GM12892 (cell line): ENCODE data around the gene FBXL15.
A peak's percentile ranks its signal among the peaks of the same experiment; 100 is the strongest.

Experiments used
- DNase-seq: peaks from one replicate; pipeline ENCODE4 v3.0.0; 2011; ENCODE audit not compliant: insufficient read length
- FAIRE-seq: peaks from 2 replicates; lab custom pipeline; 2011; peaks lifted over from hg19 to GRCh38; lab: Jason Lieb, UNC
- POLR2A ChIP-seq: IDR thresholded peaks from 2 replicates; pipeline ENCODE4 v1.6.1; 2011; ENCODE audit warnings: low read depth, low read length, control low read depth
- POLR2AphosphoS5 ChIP-seq: IDR thresholded peaks from 2 replicates; pipeline ENCODE4 v1.6.1; 2011; ENCODE audit warnings: low read depth, low read length, control low read depth
- TAF1 ChIP-seq: IDR thresholded peaks from 2 replicates; pipeline ENCODE4 v1.6.1; 2011; ENCODE audit warnings: low read depth, mild to moderate bottlenecking, control low read depth, low read length, borderline replicate concordance

Gene FBXL15

DNA sequence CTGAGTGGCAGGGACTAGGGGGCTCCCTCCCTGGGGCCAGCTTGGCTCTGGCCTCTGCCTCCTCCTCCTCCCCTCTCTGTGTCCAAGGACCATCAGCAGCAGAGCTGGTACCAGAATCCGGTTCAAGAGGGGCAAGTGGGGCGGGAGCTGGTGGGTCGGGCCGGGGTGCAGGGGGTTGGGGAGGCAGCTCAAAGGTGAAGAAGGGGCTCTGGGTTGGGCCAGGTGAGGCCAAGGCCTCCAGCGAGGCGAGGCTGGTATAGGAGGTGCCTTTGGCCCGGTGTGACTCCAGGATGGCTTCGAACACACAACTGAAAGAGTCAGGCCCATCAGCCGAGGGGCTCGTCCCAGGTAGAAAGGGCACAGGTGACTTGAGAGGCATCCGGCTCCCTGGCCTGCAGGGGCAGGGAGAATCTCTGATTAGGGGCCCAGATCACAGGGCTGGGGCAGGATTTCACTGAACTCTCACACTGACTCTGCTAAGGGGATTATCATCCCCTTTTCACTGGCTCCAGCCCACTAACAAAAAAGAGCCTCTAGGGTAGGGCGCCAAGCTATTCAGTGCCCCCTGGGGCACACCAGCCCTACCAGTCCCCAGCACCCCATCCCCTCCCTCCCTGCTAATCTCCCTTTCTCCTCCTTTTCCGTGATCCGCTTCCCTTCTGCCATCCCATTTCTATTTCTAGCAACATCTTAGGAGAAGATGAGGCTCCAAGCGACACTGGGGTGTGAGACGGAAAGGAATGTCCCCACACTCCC is 6.7 kb upstream of the FBXL15 start:
- TF ChIP-seq POLR2A (no peak), TAF1 (no peak), POLR2AphosphoS5 (no peak)
- no peak for FAIRE-seq
- no peak for DNase-seq

DNA sequence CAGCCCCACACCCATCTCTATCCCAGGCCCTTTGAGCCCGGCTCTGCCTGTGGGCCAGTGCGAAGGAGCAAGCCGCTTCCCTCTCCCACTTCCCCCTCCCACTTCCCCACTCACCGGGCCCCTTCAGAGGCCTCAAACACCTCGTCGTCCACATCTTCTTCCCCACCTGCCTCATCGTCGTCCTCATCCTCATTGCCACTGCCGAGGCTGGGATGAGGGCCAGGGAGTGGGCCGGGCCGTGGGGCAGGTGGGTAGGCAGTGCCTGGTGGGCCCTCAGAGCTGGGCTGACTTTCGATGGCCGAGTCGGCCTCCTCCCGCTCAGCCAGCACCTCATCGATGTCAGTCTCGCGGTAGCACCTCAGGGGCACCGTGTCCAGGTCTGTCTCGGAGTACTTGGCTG is 5.9 kb upstream of the FBXL15 start:
- DNase-seq (no peak), FAIRE-seq (no peak)
- no peak for TF ChIP-seq POLR2AphosphoS5

DNA sequence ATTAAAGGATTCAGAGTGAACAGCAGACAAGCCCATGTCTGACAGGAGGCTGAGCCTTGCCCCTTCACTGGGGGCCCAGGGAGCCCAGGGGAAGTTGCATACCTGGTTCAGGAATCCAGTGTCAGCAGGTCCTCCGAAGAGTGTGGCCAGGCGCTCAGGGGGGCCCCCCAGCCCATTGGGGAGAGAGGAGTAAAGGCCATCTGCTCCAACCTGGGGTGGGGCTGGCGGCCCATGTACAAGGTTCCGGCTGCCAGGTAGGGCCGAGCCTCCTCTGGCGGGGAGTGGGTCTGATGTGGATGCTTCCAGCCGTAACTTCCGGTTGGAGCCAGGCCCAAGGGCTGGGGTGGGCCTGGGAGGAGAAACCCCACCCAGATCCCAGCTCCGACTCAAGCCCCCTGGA is 4.4 kb upstream of the FBXL15 start:
- DNase-seq: no peak
- no peak for TF ChIP-seq TAF1
- FAIRE-seq: no peak

DNA sequence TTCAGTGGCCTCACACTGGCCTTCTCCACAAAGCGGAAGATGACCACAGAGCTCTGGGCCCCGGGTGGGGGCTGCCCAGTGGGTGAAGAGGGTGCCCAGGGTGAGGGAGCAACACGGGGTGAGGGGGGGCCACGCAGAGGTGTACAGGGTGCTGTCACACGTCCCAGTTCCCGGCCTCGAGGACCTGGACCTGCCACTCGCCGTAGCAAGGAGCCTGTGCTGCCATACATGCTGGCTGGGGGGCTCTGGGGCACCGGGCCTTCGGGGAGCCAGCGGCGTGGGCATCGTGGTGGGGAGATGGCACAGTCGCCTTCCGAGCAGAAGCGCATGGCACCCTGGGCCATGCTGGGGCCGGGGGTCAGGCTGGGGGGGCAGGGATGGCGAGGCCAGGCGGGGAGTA is 3.9 kb upstream of the FBXL15 start:
- no peak for FAIRE-seq
- DNase-seq: no peak
- no peak for TF ChIP-seq POLR2A
- TF ChIP-seq TAF1: no peak

DNA sequence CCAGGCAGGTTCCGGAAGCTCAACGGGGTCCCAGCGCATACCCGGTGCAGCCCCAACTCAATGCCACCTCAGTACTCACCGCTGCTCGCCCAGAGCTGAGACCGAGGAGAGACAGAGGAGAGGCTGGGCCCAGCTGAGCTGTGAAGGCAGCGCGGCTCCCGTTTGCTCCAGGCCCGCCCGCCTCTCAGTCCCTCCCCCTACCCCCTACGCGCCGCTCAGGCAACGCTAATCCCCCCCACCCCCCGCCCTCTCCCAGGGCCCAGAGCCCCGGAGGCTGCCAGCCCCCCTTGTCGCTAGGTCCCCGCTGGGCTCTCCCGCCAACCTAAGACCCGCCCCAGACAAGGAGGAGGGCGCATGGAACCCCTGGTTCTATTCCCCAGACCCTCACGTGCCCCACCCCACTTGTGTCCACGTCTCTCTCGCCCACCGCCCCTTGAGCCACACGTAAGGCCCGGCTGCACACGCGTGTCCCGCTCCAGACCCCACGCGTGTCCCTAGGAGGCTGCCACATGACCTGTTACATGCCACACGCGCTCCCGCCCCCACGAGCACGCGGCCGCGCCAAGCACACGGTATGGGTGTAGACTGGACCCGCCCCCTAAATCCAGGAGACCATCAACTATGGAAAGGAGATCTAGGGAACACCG is 1.9 kb upstream of the FBXL15 start, which contains the start of gene PSD:
PSD (minus strand) TSS at position 164 of the 647 bp plus-strand sequence. CDS start 1,747 bp downstream, outside the sequence.
- no peak for FAIRE-seq
- TF ChIP-seq POLR2AphosphoS5 (no peak), TAF1 (no peak), POLR2A (no peak)
- DNase-seq: no peak

DNA sequence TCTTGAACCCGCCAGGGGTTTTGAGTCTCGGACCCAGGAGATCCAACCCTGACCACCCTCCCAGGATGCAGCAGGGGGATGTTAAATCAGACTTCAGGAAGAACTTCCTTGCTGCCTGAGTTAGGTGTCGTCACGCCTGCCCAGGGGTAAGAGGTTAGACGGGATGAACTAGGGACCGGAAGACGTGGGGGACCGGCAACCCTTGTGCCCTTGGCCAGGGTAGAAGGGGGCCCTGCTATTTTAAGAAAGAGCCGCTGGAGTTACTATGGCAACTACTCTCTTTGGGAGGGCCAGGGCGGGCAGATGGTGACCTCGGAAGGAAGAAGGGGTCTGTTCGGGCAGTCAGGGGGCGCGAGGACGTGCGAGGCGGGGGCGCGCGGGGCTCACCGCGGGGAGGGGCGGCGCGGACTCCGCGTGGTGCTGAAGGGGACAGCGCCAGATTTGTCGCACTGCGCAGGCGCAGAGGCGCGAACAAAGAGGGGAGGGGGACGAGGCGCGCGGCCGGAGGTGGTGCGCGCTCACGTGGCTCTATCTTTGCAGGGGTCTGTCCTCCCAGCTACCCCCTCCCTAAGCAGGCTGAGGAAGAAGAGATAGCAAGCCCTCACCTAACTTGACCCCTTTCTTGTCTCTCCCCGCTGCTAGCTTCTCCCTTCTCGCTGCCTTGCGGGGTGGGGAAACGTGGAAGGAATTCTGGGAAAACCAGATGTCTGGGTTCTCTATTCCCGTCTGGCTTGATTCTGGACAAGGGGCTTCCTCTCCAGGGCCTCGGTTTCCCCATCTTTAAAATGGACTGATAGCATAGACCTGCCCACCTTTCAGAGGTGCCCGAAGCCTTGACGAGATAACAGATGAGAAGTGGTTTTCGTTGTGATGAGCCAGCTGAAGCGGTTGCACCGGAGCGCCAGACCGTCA is 1.1 kb upstream of the FBXL15 start:
- FAIRE-seq (peak; percentile 93), DNase-seq (peak; percentile 72)
- no peak for TF ChIP-seq POLR2AphosphoS5
- no peak for TF ChIP-seq TAF1
- TF ChIP-seq POLR2A: no peak

DNA sequence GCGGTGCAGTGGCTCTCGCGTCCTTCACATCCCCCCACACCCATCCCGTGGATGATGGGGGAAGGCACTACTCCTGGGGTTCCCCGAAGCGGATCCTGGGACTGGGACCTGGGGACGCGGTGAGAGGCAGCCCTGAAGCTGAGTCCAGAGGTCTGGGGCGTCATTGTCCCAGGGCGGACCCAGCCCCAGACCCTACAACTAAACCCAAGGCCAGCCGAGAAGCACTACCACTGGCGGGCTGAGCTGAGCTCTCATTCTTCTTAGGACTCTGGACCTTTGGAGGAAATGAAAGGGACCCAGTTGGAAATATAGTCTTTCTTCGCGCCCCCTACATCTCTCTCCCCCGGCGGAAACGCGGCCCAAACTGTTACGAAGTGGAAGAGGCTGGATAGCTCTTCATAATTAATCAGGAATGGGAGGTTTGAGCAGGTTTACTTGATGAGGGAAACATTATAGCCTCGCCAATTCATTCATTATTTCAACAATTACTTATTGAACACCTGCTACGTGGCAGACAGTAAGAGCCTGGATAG is 389 bp upstream of the FBXL15 start:
- TF ChIP-seq TAF1 (no peak), POLR2A (no peak), POLR2AphosphoS5 (no peak)
- DNase-seq: no peak
- peak; percentile 21 for FAIRE-seq

DNA sequence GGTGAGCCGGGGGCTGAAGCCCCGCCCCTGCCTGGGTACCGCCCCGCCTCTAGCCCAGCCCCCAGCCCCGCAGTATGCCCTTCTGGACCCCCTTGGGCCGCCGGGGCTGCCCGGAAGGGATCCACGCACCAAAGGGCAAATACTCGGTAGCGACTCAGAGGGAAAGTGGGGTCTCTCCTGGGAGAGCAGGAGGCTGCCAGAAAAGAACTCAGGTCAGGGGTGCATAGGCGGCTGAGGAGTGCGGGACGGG is 796 bp downstream of the FBXL15 start:
- DNase-seq: no peak
- TF ChIP-seq TAF1 (no peak), POLR2AphosphoS5 (no peak), POLR2A (no peak)
- FAIRE-seq: no peak

DNA sequence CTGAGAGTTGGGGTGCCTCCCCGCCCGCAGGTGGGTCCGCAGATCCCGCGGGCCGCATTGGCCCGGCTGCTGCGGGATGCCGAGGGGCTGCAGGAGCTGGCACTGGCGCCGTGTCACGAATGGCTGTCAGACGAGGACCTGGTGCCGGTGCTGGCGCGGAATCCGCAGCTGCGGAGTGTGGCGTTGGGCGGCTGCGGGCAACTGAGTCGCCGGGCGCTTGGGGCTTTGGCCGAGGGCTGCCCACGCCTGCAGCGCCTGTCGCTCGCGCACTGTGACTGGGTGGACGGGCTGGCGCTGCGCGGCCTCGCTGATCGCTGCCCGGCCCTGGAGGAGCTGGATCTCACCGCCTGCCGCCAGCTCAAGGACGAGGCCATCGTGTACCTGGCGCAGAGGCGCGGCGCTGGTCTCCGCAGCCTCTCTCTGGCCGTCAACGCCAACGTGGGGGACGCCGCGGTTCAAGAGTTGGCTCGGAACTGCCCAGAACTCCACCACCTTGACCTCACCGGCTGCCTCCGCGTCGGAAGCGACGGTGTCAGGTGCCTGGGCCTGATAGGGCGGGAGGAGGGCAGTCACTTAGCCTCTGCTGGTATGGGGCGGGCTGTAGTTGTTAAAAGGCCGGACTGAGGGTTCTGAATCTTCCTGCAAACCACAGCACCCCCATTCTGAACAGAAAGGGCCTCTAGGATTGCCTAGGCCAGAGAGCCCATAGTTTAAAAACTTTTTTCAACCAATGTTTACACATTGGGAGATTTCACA is 1.3 kb downstream of the FBXL15 start:
- FAIRE-seq (no peak), DNase-seq (no peak)
- TF ChIP-seq POLR2A (no peak), POLR2AphosphoS5 (peak; percentile 20; the same call in 1 of the 2 replicates), TAF1 (no peak)

DNA sequence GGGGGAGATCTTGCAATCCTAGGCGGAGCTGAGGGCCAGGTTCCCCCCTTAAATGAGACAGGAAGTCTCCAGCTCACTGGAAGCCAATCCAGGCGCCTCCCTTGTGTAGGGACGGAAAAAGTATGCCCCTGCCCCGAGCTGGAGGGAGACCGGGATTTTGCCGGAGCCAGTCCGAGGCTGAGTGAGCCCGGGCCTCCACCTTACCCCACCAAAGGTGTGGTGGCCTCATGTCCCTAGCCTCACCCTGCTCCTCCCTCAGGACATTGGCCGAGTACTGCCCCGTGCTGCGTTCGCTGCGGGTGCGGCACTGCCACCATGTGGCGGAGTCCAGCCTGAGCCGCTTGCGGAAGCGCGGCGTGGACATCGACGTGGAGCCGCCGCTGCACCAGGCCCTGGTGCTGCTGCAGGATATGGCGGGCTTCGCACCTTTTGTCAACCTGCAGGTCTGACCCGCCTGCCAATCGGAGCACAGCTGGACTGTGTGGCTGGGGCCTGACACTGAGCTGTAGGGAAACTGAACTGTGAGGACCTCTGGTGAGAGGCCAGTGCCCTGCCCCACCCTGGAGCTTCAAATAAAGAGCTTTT is 2.0 kb downstream of the FBXL15 start:
- DNase-seq (peak; percentile 72), FAIRE-seq (peak; percentile 96)
- TF ChIP-seq POLR2AphosphoS5: no peak
- TF ChIP-seq TAF1: no peak
- TF ChIP-seq POLR2A: no peak
